Measurements from ENCODE around the gene SATB2.

The SATB2 gene

GRCh38 chr2:199273042-199273511, 184.7 kb downstream of the SATB2 start:
- in situ Hi-C loops (cut with MboI; ENCODE audit: low sequenced_read_pairs) = no loop called here

GRCh38 chr2:199261936-199262335, 195.8 kb downstream of the SATB2 start:
- in situ Hi-C loops (cut with MboI; ENCODE audit: low sequenced_read_pairs) = no loop called here

- in situ Hi-C loops (cut with MboI; ENCODE audit: low sequenced_read_pairs) = no loop called here
These were observed 196.5 kb downstream of the SATB2 start for GRCh38 chr2:199261239-199261638.

- in situ Hi-C loops (cut with MboI; ENCODE audit: low sequenced_read_pairs) = no loop called here
These were observed 198.1 kb downstream of the SATB2 start for GRCh38 chr2:199259671-199260070.

- in situ Hi-C loops (cut with MboI; ENCODE audit: low sequenced_read_pairs) = no loop called here
These were observed 199.4 kb downstream of the SATB2 start for GRCh38 chr2:199258291-199258690.

- in situ Hi-C loops (cut with MboI; ENCODE audit: low sequenced_read_pairs) = no loop called here
These were observed 200.2 kb downstream of the SATB2 start for GRCh38 chr2:199257261-199258224.

- in situ Hi-C loops (cut with MboI; ENCODE audit: low sequenced_read_pairs) = no loop called here
These were observed 227.6 kb downstream of the SATB2 start for GRCh38 chr2:199230091-199230490.

- in situ Hi-C loops (cut with MboI; ENCODE audit: low sequenced_read_pairs) = no loop called here
These were observed 228.6 kb downstream of the SATB2 start for GRCh38 chr2:199228887-199229819.

GRCh38 chr2:199223791-199224190, 233.9 kb downstream of the SATB2 start:
- in situ Hi-C loops (cut with MboI; ENCODE audit: low sequenced_read_pairs) = no loop called here

- in situ Hi-C loops (cut with MboI; ENCODE audit: low sequenced_read_pairs) = no loop called here
These were observed 236.8 kb downstream of the SATB2 start for GRCh38 chr2:199220920-199221319.

GRCh38 chr2:199219551-199219950, 238.2 kb downstream of the SATB2 start:
- in situ Hi-C loops (cut with MboI; ENCODE audit: low sequenced_read_pairs) = no loop called here

Data from hTERT RPE-1 (cell line).